ENCODE measurements around the gene RUNX2. TPM values are rescaled to one million over a fixed set of nuclear protein-coding genes. Genes with fewer than 3 reads are reported as not detected.

The RUNX2 gene
- total RNA-seq, 1 donor from 2014 or later, result not detected

DNA sequence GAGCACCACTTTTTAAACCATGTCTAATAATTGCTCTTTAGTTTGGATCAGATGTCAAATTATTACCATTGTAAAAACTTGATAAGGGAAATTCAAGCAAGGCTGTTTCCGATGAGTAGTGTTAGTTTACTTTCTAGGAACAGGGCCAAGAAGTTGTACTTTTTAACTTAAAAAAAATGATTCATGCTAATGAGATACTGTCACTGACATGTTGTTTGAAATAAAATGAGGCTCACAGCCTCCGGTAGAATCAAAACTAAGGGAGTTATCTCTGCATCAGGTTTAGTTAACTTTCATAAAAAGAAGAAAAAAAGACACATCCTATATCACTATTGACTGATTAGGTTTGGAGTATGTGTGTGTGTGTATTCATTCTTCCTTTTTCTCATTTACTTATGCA, 104.8 kb downstream of the RUNX2 start:
- H3K4me1 Mint-ChIP-seq (ENCODE audit: low read depth, unreplicated experiment), result peaks cover 5% of the 10 kb centered on the region

DNA sequence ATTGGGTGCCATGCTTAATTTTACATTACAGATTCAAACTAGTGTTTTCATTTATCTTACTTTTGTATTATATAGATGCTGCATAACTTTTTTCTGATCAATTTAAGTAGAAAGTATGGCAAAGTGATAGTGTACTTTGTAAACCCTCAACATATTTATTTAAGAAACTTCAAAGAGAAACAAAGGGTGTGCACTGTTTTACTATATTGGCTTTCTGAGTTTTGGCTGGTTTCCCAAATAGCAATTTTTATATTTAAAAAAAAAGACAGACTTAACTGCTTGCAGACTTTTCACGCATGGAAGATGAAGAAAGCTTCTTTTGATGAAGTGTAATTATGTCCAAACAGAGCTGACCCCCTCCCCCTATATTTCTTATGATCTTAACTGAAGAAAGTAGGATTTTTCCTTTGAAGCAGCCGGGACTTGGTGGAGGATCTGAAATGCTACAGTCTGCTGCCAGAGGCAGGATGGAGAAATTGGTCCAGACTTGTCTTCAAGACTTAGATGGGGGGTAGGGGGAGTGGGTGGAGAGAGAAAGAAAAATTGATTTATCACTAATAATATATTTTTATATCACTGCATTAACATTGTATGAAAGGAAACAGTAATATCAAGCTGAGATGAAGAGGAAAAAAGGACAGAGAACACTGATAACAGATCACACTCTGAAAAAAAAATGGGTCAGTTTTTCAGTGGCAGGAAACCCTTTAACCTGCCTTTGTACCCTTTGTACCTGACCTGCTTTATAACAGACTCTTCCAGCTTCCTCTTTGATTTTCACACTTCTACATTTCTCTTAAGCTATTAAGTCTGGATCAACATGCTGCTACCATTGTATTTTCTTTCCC, 105.6 kb downstream of the RUNX2 start:
- Mint-ChIP-seq H3K4me3 (ENCODE audit: unreplicated experiment) (no peak overlapping the region), H3K27me3 (ENCODE audit: unreplicated experiment) (peaks cover 3% of the 10 kb centered on the region), H3K36me3 (ENCODE audit: unreplicated experiment) (no peaks in the 10 kb centered on the region), H3K9me3 (ENCODE audit: unreplicated experiment) (no peaks in the 10 kb centered on the region), H3K27ac (ENCODE audit: unreplicated experiment) (no peak overlapping the region), H3K4me1 (ENCODE audit: low read depth, unreplicated experiment) (peaks cover 5% of the 10 kb centered on the region)
- DNase-seq, result no peak
- TF ChIP-seq, protein P1, sequence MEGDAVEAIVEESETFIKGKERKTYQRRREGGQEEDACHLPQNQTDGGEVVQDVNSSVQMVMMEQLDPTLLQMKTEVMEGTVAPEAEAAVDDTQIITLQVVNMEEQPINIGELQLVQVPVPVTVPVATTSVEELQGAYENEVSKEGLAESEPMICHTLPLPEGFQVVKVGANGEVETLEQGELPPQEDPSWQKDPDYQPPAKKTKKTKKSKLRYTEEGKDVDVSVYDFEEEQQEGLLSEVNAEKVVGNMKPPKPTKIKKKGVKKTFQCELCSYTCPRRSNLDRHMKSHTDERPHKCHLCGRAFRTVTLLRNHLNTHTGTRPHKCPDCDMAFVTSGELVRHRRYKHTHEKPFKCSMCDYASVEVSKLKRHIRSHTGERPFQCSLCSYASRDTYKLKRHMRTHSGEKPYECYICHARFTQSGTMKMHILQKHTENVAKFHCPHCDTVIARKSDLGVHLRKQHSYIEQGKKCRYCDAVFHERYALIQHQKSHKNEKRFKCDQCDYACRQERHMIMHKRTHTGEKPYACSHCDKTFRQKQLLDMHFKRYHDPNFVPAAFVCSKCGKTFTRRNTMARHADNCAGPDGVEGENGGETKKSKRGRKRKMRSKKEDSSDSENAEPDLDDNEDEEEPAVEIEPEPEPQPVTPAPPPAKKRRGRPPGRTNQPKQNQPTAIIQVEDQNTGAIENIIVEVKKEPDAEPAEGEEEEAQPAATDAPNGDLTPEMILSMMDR (IDR thresholded peaks at IDR 0.05; ENCODE audit: partially characterized antibody, unreplicated experiment), result no peak

More for the DNA sequence above, 104.8 kb downstream of the RUNX2 start:
- TF ChIP-seq, protein P1 (IDR thresholded peaks at IDR 0.05; ENCODE audit: partially characterized antibody, unreplicated experiment), result no peak
- peaks cover 3% of the 10 kb centered on the region for H3K27me3 Mint-ChIP-seq (ENCODE audit: unreplicated experiment)
- H3K9me3 Mint-ChIP-seq (ENCODE audit: unreplicated experiment), result no peaks in the 10 kb centered on the region
- no peak overlapping the region for H3K27ac Mint-ChIP-seq (ENCODE audit: unreplicated experiment)
- no peak for DNase-seq
- no peak overlapping the region for H3K4me3 Mint-ChIP-seq (ENCODE audit: unreplicated experiment)
- H3K36me3 Mint-ChIP-seq (ENCODE audit: unreplicated experiment), result no peaks in the 10 kb centered on the region

DNA sequence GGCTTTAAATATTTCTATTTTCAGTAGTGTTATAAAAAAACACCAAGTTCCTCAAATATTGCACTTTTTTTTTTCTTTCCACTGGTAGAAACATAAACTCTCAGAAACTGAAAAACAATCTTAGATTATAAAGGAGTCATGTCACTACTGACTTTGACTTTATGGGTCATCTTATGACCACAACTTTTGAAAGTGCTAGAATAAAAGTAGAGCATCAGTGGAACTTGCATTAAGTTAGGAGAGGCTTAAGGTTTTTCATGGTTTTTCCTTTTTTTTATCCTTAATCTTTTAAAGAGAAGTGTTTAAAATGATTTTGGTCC, 106.2 kb downstream of the RUNX2 start:
- TF ChIP-seq, protein P1 (IDR thresholded peaks at IDR 0.05; ENCODE audit: partially characterized antibody, unreplicated experiment), result no peak
- DNase-seq, result no peak
- peaks cover 3% of the 10 kb centered on the region for H3K27me3 Mint-ChIP-seq (ENCODE audit: unreplicated experiment)
- peaks cover 5% of the 10 kb centered on the region for H3K4me1 Mint-ChIP-seq (ENCODE audit: low read depth, unreplicated experiment)
- no peaks in the 10 kb centered on the region for H3K36me3 Mint-ChIP-seq (ENCODE audit: unreplicated experiment)
- H3K9me3 Mint-ChIP-seq (ENCODE audit: unreplicated experiment), result no peaks in the 10 kb centered on the region
- no peak overlapping the region for H3K27ac Mint-ChIP-seq (ENCODE audit: unreplicated experiment)
- no peak overlapping the region for H3K4me3 Mint-ChIP-seq (ENCODE audit: unreplicated experiment)

DNA sequence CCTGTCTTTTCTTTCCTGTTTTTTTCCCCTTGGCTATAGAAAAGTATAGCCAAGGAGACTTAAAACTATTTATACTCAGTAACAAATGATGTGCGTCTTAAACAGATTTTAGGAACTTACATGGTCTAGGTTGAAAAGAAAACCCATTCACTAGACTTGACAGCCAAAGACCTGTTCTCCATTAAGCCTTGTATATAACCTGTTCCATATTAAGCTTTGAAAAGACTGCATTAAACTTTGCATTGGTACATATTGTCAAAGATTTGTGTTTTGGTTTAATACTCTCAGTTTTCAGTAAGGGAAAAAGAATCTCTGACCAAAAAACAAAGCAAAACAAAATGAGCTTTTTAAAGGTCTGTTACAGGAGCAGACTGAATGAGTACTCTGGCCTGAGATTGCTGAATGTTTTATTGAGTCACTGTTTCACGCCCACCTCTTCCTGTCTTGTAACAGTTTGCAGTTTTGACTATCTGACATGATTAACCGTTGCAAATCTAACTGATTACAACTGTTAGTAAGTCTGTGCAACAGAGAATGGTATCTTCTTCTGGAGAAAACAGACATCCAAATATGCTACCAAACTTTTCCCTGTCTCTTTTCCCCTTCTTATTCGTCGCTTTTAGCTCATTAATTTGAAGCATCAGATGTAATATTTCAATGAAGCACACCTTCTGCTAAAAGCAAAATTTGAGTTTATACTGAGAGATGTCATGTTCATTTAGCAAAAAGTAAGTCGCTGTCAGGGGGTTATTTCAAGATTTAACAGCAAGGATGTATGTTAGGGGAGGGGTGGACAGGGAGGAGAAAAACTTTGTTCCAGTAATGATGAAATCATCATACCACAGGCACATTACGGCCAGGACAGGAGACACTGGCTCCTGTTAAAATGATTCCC, 108.7 kb downstream of the RUNX2 start:
- DNase-seq, result no peak
- Mint-ChIP-seq H3K4me1 (ENCODE audit: low read depth, unreplicated experiment) (no peaks in the 10 kb centered on the region), H3K9me3 (ENCODE audit: unreplicated experiment) (no peaks in the 10 kb centered on the region), H3K4me3 (ENCODE audit: unreplicated experiment) (no peak overlapping the region), H3K36me3 (ENCODE audit: unreplicated experiment) (no peaks in the 10 kb centered on the region), H3K27ac (ENCODE audit: unreplicated experiment) (no peak overlapping the region), H3K27me3 (ENCODE audit: unreplicated experiment) (no peaks in the 10 kb centered on the region)
- TF ChIP-seq, protein P1 (IDR thresholded peaks at IDR 0.05; ENCODE audit: partially characterized antibody, unreplicated experiment), result no peak
